T-helper 1 cell treated with Interleukin-12 subunit alpha and Interleukin-12 subunit beta and Interleukin-4 antibody, amounts not matched to agents 30 μg/mL and 1 μg/mL, for 36 hours (primary cell): ENCODE data around the gene HYAL2.

ENCODE experiments used
- H3K27ac Mint-ChIP-seq: one replicate; pipeline ENCODE4 v1.8.0; 2021; ENCODE audit warnings: mild to moderate bottlenecking, mixed read lengths
- H3K27me3 Mint-ChIP-seq: one replicate; pipeline ENCODE4 v1.8.0; 2021; ENCODE audit warnings: low read depth, mixed read lengths
- H3K36me3 Mint-ChIP-seq: one replicate; pipeline ENCODE4 v1.8.0; 2021; ENCODE audit warnings: low read depth, mixed read lengths
- H3K4me1 Mint-ChIP-seq: one replicate; pipeline ENCODE4 v1.8.0; 2021; ENCODE audit warnings: low read depth, mixed read lengths
- H3K4me3 Mint-ChIP-seq: one replicate; pipeline ENCODE4 v1.8.0; 2021; ENCODE audit warnings: mild to moderate bottlenecking, moderate library complexity, mixed read lengths
- H3K9me3 Mint-ChIP-seq: one replicate; pipeline ENCODE4 v1.8.0; 2021; ENCODE audit warnings: mixed read lengths

HYAL2 gene

DNA sequence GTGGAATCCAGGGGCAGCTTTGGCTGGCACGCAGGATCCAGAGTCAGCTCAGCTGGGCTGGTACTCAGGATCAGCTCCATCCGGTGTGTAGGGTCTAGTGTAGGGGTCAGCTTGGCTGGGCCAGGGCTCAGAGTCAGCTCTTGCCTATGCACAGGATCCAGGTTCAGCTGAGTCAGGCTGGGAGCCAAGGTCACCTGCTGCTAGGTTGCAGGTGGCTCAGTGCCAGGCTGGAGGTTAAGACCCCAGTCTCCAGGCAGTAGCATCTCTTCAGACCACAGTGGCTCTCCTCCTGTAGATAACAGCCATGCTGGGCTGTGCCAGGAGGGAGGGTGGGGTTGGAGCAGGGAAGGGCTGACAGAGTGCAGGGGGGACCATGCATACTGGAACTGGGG, 25.2 kb downstream of the HYAL2 start:
- Mint-ChIP-seq H3K36me3 (peaks cover 3% of the 10 kb centered on the region), H3K9me3 (no peaks in the 10 kb centered on the region), H3K4me3 (peak overlapping the region; percentile 14), H3K27me3 (no peaks in the 10 kb centered on the region), H3K27ac (no peak overlapping the region), H3K4me1 (peaks cover 34% of the 10 kb centered on the region)

DNA sequence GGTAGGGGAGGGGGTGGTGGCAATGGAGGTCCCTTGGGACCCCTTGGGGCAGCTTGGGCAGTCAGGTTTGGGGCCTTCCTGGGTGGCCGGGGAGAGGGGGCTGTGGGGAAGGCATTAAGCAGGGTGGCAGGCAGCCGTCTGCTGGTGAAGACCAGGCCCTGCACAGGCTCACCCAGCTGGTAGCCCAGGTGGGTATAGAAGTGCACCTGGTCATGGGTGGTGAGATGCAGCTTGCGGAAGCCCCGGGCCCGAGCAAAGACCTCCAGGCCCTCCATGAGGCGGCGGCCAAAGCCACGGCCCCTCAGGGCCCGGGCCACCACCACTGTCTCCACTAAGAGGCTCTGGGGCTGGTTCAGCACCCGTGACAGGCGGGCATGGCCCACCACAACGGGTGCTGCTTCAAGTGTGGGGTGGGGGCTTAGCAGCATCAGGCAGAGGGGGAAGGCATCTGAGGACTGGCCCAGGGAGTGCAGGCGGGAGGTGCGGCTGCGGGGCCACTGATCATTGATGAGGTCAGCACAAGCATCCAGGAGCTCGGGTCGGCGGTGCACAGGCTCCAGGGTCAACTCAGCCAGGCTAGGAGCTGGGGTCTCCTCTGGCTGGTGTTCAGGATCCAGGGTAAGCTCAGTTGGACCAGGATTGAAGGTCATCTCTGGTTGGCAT, 25.7 kb downstream of the HYAL2 start:
- H3K36me3 Mint-ChIP-seq = peaks cover 3% of the 10 kb centered on the region

DNA sequence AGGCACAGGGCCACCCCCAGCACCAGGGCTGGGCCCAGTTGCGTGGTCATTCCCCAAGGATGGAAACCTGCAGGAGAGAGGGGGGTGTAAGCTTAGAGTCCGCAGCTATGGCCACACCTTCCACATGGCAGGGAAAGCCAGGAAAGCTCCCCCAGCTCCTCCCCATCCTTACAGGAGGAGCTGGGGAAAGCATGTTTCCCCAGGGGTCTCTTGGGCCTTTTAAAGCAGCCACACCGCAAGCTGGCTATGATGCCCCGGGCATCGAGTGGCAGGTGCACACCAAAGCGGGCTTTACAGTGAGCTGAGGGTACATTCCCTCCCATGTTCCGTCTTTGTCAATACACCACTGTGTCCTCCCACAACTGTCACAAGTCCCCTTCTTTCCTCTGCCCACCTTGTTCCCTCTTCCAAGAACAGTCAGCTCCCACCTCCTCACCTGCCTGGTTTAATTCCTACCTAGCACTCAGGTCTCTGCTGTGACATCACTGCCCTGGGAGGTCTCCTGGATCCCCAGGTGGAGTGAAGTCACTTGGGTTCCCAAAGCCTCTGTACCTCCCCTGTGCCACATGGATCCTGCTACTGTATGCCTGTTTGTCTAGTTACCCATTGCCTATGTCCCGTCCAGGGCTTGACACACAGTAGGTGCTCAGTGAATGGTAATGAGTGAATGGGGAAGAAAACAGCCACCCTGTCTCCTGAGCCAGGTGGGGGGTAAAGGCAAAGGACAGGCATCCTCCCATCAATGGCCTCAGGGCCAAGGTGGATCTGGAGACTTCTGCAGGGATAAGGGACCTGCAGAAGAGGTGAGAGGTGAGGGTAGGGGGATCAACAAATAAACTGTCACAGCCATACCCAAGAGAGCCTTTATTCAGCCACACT, 26.8 kb downstream of the HYAL2 start:
- H3K27me3 Mint-ChIP-seq = no peaks in the 10 kb centered on the region
- no peak overlapping the region for H3K4me3 Mint-ChIP-seq
- peaks cover 6% of the 10 kb centered on the region for H3K36me3 Mint-ChIP-seq
- H3K27ac Mint-ChIP-seq = no peak overlapping the region
- H3K9me3 Mint-ChIP-seq = no peaks in the 10 kb centered on the region
- H3K4me1 Mint-ChIP-seq = peaks cover 39% of the 10 kb centered on the region

More for the DNA sequence above, 25.7 kb downstream of the HYAL2 start:
- Mint-ChIP-seq H3K9me3 (no peaks in the 10 kb centered on the region), H3K27ac (no peak overlapping the region), H3K27me3 (no peaks in the 10 kb centered on the region), H3K4me1 (peaks cover 35% of the 10 kb centered on the region), H3K4me3 (no peak overlapping the region)

DNA sequence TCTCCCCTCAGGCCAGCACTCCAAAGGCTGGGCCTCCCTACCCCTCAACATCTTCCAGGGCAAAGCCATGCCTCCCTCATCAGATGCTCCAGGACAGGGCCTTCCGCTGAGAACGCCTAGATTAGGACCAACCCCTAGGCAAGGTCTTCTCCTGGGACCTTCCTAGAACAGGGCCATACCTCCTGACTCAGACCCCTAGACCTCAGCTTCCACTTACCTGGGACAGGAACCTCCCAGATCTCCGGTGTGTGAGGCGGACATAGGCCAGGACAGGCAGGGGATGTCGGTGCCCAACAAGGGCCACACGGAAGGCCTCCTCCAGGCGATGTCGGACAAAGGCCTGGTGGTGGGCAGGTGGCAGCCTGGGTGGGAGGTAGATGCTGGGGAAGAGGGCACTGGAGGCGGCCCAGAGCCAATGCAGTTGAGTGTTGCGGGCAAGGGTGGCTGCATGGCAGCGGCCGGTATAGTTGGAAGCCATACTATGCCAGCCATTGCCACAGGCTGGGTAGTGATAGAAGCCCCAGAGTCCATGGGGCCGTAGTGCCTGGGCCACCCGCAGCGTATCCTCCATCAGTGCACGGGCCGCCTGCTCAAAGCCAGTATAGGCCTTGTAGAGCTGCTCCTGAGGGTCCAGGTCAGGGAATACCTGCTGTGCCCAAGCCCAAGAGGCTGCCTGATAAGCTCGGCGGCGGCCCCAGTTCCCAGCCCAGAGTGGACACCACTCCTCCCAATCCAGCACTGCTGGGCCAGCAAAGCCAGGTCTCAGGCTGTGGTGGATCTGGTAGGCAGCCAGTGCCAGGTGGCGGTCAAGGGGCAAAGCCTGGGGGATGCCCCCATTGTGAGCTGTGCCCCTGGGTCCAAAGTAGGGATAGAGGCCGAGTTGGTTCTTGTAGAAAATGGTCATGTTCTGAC, 27.8 kb downstream of the HYAL2 start:
- H3K27ac Mint-ChIP-seq = no peak overlapping the region
- H3K9me3 Mint-ChIP-seq = no peaks in the 10 kb centered on the region
- H3K36me3 Mint-ChIP-seq = peaks cover 6% of the 10 kb centered on the region
- peaks cover 31% of the 10 kb centered on the region for H3K4me1 Mint-ChIP-seq
- no peaks in the 10 kb centered on the region for H3K27me3 Mint-ChIP-seq
- no peak overlapping the region for H3K4me3 Mint-ChIP-seq

DNA sequence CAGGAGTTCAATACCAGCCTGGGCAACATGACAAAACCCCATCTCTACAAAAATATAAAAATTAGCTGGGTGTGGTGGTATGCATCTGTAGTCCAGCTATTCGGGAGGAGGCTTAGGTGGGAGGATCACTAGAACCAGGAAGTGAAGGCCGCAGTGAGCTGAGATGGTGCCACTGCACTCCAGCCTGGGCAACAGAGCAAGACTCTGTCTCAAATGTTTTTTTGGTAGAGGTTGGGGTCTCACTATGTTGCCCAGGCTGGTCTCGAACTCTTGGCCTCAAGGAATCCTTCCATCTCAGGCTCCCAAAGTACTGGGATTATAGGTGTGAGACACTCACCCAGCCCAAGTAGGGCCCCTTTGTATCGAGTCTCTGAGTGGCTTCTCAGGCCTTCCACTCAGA, 28.5 kb downstream of the HYAL2 start:
- peaks cover 31% of the 10 kb centered on the region for H3K4me1 Mint-ChIP-seq

DNA sequence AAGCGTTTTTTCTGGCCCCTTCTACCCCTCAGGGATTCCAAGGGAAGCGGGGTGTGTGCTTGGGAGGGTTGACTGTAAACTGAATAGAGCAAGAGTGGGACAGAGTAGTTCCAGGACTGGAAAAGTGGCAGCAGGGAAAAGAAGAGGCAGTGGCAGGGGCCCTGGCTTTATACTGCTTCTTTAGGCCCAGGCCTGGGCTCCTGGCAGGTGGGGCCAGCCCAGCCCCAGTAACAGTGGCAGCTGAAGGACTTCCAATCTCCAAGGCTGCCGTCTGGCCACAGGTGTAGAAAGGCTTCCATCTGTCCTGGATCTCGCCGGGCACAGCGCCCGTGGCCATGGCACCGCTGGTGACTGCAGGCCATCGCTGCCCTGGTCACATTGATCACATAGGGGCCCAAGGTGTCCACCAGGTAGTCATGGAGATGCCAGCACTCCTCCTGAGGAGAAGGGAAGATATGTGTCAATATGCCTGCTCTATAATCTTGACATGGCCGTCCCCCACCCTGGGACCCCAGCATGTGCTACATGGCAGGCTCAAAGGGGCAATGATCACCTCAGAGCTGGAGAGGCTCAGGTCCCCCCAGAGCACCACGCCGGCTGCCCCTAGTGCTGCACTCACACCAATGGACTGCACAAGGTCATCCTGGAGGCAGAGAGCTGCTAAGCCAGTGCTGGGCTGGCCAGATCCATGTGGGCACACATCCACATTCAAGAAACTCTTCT, 29.3 kb downstream of the HYAL2 start:
- Mint-ChIP-seq H3K4me1 (peaks cover 30% of the 10 kb centered on the region), H3K4me3 (peak overlapping the region; percentile 84), H3K9me3 (no peaks in the 10 kb centered on the region), H3K36me3 (peaks cover 6% of the 10 kb centered on the region), H3K27me3 (no peaks in the 10 kb centered on the region), H3K27ac (peak overlapping the region; percentile 98)

More for the DNA sequence above, 28.5 kb downstream of the HYAL2 start:
- Mint-ChIP-seq H3K36me3 (peaks cover 6% of the 10 kb centered on the region), H3K27me3 (no peaks in the 10 kb centered on the region), H3K9me3 (no peaks in the 10 kb centered on the region), H3K27ac (no peak overlapping the region), H3K4me3 (no peak overlapping the region)

DNA sequence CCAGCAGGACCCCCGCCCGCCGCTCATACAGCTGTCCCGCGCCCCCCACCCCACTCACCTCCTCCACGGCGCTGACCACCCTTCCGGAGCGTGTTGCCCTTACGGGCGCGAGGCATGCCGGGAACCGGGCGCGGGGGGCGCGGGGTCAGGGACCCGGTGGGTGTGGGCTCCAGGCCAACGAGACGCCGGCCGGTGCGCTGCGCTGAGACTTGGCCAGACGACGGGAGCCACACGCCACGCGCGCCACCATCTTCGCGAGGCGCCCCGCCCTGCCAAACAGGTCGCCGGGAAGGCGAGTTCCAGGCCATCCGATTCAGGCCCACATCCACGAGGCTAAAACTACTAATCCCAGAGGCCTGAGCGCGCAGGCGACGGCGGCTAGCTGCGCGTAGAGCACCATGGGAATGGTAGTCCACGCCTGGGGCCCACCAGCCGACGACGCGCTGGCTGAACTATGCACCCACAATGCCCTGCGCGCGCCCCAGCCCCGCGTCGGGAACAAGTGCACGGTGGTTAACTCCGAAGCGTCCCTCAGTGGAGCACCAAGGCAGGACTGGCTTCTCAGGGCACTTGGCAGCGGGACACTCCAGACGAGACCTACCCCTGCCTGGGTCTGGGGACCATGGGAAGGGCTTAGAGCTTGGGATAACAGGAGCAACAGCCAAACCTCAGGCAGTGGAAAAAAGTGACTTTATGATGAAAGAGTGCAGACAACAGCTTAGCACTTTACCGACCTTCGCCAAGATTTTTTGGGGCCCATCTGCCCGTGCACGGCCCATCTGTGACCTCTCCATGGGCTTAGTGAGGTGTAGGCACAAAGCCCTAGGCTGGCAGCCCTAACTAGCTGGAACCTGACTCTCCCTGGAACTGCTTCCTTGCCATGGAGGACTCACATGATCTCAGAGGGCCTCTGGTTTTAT, 30.1 kb downstream of the HYAL2 start, which contains the start of gene IFRD2:
Gene IFRD2 (minus strand): TSS at position 271 of the 920 bp plus-strand sequence. CDS start 155 bp downstream, at position 116.
- H3K9me3 Mint-ChIP-seq = no peaks in the 10 kb centered on the region
- peaks cover 6% of the 10 kb centered on the region for H3K36me3 Mint-ChIP-seq
- peaks cover 22% of the 10 kb centered on the region for H3K4me1 Mint-ChIP-seq
- H3K27ac Mint-ChIP-seq = peak within 1 kb of the TSS; percentile 98
- H3K27me3 Mint-ChIP-seq = no peaks in the 10 kb centered on the region
- peak within 1 kb of the TSS; percentile 84 for H3K4me3 Mint-ChIP-seq

DNA sequence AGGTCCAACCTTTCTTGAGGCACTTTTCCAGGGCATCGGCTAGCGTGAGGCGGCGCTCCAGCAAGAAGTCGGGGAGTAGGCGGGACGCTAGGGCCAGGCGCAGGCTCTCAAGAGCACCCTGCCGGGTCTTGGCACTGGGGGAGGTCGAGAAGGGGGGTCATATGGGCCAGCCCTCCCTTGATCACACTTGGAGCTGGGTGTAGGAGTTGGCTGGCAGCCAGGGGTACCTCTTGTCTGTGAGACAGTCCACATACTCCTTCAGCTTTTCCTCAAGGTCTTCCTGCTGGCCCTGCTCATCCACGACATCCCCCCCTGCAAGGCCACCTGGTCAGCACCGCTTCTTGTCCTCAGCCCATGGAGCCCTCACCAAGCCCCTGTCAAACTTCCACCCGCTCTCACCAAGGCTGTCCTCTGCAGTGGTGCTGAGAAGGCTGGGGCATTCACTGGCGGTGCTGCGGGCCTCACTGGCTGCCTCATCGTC, 32.3 kb downstream of the HYAL2 start:
- Mint-ChIP-seq H3K27ac (no peak overlapping the region), H3K36me3 (peaks cover 6% of the 10 kb centered on the region), H3K4me3 (no peak overlapping the region), H3K4me1 (peaks cover 15% of the 10 kb centered on the region), H3K27me3 (no peaks in the 10 kb centered on the region), H3K9me3 (no peaks in the 10 kb centered on the region)

DNA sequence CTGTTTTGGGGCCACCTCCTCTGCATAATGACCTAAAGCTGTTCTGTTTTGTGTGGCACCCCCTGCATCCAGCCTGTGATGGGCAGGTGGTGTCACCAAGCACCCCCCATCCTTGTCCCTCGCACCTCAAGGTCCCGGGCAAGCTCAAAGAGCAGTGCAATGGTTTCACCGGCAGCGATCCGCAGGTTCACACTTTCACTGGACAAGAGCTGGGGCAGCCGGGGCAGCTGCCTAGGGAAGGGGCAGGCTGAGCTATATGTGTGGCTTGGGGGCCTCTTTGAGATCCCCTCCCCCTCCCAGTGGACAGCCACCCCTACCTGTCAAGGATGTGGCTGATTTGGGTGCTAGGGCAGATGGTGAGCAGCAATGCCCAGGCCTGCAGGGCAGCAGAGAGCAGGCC, 33.4 kb downstream of the HYAL2 start:
- Mint-ChIP-seq H3K4me1 (peaks cover 15% of the 10 kb centered on the region), H3K4me3 (no peak overlapping the region), H3K36me3 (peaks cover 6% of the 10 kb centered on the region), H3K9me3 (no peaks in the 10 kb centered on the region), H3K27me3 (no peaks in the 10 kb centered on the region), H3K27ac (no peak overlapping the region)

DNA sequence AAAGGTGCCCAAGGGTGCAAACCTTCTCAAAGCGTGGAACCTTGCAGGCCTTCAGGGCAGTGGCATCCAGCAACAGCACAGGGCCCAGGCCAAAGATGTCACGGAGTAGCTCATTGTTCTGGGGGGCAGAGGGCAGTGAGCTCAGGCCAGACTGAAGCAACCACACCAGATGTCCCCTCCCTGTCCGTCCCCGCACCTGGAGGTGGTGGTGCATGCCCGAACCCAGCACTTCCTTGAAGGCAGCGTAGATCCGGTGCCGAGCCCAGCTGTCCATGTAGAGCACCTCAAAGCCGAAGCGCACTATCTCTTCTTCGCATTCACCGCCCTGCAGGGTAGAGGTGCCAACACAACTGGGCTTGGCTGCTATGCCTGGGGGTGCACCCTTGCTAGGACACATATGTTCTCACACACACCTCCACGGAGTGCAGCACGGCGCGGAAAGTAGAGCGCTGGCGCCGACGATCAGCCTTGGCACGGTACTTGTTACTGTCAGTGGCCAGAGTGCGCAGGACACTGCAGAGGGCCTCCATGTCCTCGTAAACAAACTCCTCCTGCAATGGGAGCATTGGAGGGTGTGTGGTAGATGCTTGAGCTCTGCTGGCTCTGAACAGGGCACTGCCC, 34.0 kb downstream of the HYAL2 start:
- H3K36me3 Mint-ChIP-seq = peaks cover 6% of the 10 kb centered on the region
- no peaks in the 10 kb centered on the region for H3K27me3 Mint-ChIP-seq
- no peak overlapping the region for H3K27ac Mint-ChIP-seq
- H3K4me1 Mint-ChIP-seq = peaks cover 15% of the 10 kb centered on the region
- no peaks in the 10 kb centered on the region for H3K9me3 Mint-ChIP-seq
- no peak overlapping the region for H3K4me3 Mint-ChIP-seq

DNA sequence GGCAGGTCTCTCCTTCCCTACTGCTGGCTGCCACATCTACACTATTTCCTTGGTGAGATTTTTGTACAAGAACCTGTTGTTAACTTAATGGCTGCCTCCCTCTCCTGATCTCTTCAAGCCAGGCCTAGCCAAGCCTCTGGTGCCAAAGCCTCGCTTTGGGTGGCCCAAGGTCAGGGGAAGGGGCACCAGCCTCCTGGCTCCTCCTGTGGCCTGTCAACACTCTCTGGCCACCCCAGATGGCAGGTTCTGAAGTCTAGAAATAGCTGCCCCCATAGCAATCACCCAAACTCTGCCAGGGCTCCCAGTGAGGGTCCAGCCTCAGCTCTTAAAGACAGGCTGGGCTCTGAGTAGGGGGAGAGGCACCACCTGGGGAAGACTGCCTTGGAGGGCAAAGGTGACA, 35.3 kb downstream of the HYAL2 start:
- no peak overlapping the region for H3K27ac Mint-ChIP-seq
- H3K27me3 Mint-ChIP-seq = no peaks in the 10 kb centered on the region
- no peaks in the 10 kb centered on the region for H3K9me3 Mint-ChIP-seq
- H3K4me3 Mint-ChIP-seq = no peak overlapping the region
- peaks cover 5% of the 10 kb centered on the region for H3K4me1 Mint-ChIP-seq
- H3K36me3 Mint-ChIP-seq = peaks cover 6% of the 10 kb centered on the region

DNA sequence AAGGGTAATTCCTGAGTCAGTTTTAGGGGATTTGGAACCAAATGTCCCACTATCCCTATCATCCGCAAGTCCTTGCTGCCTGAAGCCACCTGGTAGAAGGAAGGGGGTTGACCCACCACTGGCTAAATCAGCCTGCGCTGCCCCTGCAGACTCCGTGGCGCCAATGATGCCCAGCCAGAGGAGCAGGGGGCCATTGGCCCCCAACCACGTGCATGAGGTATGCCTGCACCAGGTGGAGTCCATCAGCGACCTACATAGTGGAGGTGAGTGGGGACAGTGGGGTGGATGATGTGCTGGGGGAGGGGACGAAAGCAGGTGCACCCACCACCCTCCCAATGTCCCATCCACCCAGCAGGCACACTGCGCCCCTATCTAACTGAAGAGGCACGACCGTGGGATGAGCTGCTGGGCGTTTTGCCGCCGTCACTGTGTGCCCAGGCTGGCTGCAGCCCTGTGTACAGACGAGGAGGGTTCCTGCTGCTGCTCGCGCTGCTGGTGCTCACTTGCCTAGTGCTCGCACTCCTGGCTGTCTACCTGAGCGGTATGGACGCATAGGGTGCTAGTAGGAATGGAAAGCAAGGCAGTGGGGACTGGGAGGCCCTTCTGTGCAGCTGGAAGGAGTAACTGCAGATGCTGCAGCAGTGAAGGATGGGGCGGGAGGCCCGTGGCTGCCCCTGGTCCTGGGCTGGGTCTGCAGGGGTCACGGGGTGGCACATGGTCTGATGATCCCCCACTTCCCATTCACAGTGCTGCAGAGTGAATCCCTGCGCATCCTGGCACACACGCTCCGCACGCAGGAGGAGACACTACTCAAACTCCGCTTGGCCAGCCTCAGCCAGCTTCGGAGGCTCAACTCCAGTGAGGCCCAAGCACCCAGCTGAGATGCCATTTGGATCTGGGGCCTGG, 36.0 kb downstream of the HYAL2 start:
- H3K9me3 Mint-ChIP-seq = no peaks in the 10 kb centered on the region
- H3K27ac Mint-ChIP-seq = no peak overlapping the region
- H3K4me3 Mint-ChIP-seq = no peak overlapping the region
- H3K27me3 Mint-ChIP-seq = no peaks in the 10 kb centered on the region
- peaks cover 6% of the 10 kb centered on the region for H3K36me3 Mint-ChIP-seq
- peaks cover 5% of the 10 kb centered on the region for H3K4me1 Mint-ChIP-seq
